CD14-positive monocyte (primary cell): Measurements from ENCODE around the gene COL25A1. TPM values are rescaled to one million over a fixed set of nuclear protein-coding genes. Genes with fewer than 3 reads are reported as not detected.

Source experiments
- DNase-seq, 3 donors: peaks; one replicate each; pipeline ENCODE4 v3.0.0-alpha.2; 2011 to 2022
- H2AFZ ChIP-seq: 2 replicates; pipeline ENCODE4 v1.6.0; 2012; ENCODE audit warnings: mild to moderate bottlenecking, low read depth, low read length, inconsistent platforms; ENCODE audit not compliant: insufficient read depth, poor library complexity, severe bottlenecking
- H3K27ac ChIP-seq, 2 donors: 1 replicate in 1 of 2; 2 replicates in 1 of 2; pipeline ENCODE4 v1.5.1; 2012 to 2013; ENCODE audit warnings: low read length in 2 of 2, control low read depth in 1 of 2, inconsistent platforms in 1 of 2, low read depth in 1 of 2, mild to moderate bottlenecking in 1 of 2
- H3K27me3 ChIP-seq, 2 donors: one replicate each; pipeline versions ENCODE4 v1.6.0 to v1.6.1; 2011 to 2013; ENCODE audit warnings: low read length in 2 of 2; ENCODE audit not compliant: control insufficient read depth in 2 of 2, insufficient read depth in 2 of 2
- H3K36me3 ChIP-seq, 2 donors: replicated peaks in 1 of 2; 1 replicate in 1 of 2; 2 replicates in 1 of 2; pipeline versions ENCODE4 v1.5.1 to v1.6.1; 2012 to 2013; ENCODE audit warnings: low read length in 2 of 2, control low read depth in 1 of 2, inconsistent platforms in 1 of 2, mild to moderate bottlenecking in 1 of 2; ENCODE audit not compliant: insufficient read depth in 2 of 2, control insufficient read depth in 1 of 2
- H3K4me1 ChIP-seq, 2 donors: 1 replicate in 1 of 2; 2 replicates in 1 of 2; pipeline versions ENCODE4 v1.5.1 to v1.6.1; 2012 to 2013; ENCODE audit warnings: low read length in 2 of 2, control low read depth in 1 of 2, inconsistent platforms in 1 of 2, mild to moderate bottlenecking in 1 of 2, moderate library complexity in 1 of 2; ENCODE audit not compliant: insufficient read depth in 2 of 2, control insufficient read depth in 1 of 2
- H3K4me2 ChIP-seq: replicated peaks from 2 replicates; pipeline ENCODE3; 2012; ENCODE audit warnings: low read length, moderate library complexity, mild to moderate bottlenecking; ENCODE audit not compliant: poor library complexity, severe bottlenecking; ENCODE audit errors: extremely low read depth
- H3K4me3 ChIP-seq, 3 experiments: fragments of 200-600 bp in 1 of 3; sonication (generic) in 1 of 3; replicated peaks in 1 of 3; 1 replicate in 2 of 3; 2 replicates in 1 of 3; pipeline ENCODE4 v1.5.1; 2011 to 2013; ENCODE audit warnings: low read length in 3 of 3, mild to moderate bottlenecking in 3 of 3, control low read depth in 2 of 3, low read depth in 2 of 3, inconsistent platforms in 1 of 3, moderate library complexity in 1 of 3
- H3K79me2 ChIP-seq: 2 replicates; pipeline ENCODE4 v1.6.0; 2012; ENCODE audit warnings: mild to moderate bottlenecking, control low read depth, inconsistent platforms, low read length, moderate library complexity; ENCODE audit not compliant: insufficient read depth
- H3K9ac ChIP-seq: 2 replicates; pipeline ENCODE4 v1.6.0; 2017; ENCODE audit warnings: low read length, mild to moderate bottlenecking; ENCODE audit not compliant: insufficient read depth, poor library complexity, severe bottlenecking
- H3K9me3 ChIP-seq, 2 donors: replicated peaks in 1 of 2; 1 replicate in 1 of 2; 2 replicates in 1 of 2; pipeline versions ENCODE4 v1.5.1 to v1.6.1; 2012 to 2013; ENCODE audit warnings: low read length in 2 of 2, control low read depth in 1 of 2; ENCODE audit not compliant: control insufficient read depth in 1 of 2, insufficient read depth in 1 of 2
- H4K20me1 ChIP-seq: 2 replicates; pipeline ENCODE4 v1.6.0; 2012; ENCODE audit warnings: mild to moderate bottlenecking, low read length, control low read depth, moderate library complexity; ENCODE audit not compliant: insufficient read depth
- H3K27ac Mint-ChIP-seq, 7 donors: one replicate each; pipeline ENCODE4 v1.8.0; 2020; ENCODE audit warnings: mild to moderate bottlenecking in 7 of 7, mixed read lengths in 7 of 7, moderate library complexity in 6 of 7, inconsistent platforms in 2 of 7
- H3K27me3 Mint-ChIP-seq, 3 donors: one replicate each; pipeline ENCODE4 v1.8.0; 2021 to 2022; ENCODE audit warnings: low read depth in 3 of 3, mild to moderate bottlenecking in 3 of 3, mixed read lengths in 3 of 3, moderate library complexity in 3 of 3, inconsistent platforms in 1 of 3
- H3K36me3 Mint-ChIP-seq, 2 donors: one replicate each; pipeline ENCODE4 v1.8.0; 2020; ENCODE audit warnings: mixed read lengths in 2 of 2, inconsistent platforms in 1 of 2, mild to moderate bottlenecking in 1 of 2
- H3K4me1 Mint-ChIP-seq: one replicate; pipeline ENCODE4 v1.8.0; 2020; ENCODE audit warnings: mild to moderate bottlenecking, mixed read lengths
- H3K4me3 Mint-ChIP-seq, 2 donors: one replicate each; pipeline ENCODE4 v1.8.0; 2020; ENCODE audit warnings: mild to moderate bottlenecking in 2 of 2, mixed read lengths in 2 of 2, moderate library complexity in 1 of 2
- H3K9me3 Mint-ChIP-seq, 7 donors: one replicate each; pipeline ENCODE4 v1.8.0; 2020 to 2022; ENCODE audit warnings: mixed read lengths in 7 of 7, mild to moderate bottlenecking in 6 of 7, moderate library complexity in 6 of 7, inconsistent platforms in 2 of 7
- CTCF ChIP-seq: fragments of 200-600 bp; IDR thresholded peaks from one replicate; pipeline ENCODE4 v1.8.0; 2022; ENCODE audit warnings: antibody characterized with exemption, mild to moderate bottlenecking
- WGBS: methylation state at CpG from one replicate; pipeline ENCODE4 v1.1.5; 2013; ENCODE audit warnings: missing lambda C conversion rate; ENCODE audit not compliant: insufficient coverage; 5-methylcytosine and 5-hydroxymethylcytosine counted together
- intact Hi-C, 2 donors: fragments of 100-400 bp; cut with micrococcal nuclease; formaldehyde crosslinking; loops; one replicate each; pipeline versions ENCODE4 v1.15.0 to v1.15.1; 2023
- polyA plus RNA-seq, 3 donors: library from polyadenylated mRNA; depleted of rRNA in 1 of 3; unstranded in 2 of 3; stranded (reverse) in 1 of 3; fragments of 300-500 nt in 2 of 3; fragments of >200 nt in 1 of 3; fragmentation: Illumina TruSeq in 2 of 3; gene quantifications; 1 replicate in 2 of 3; 2 replicates in 1 of 3; pipeline ENCODE4 v1.2.3, GENCODE V29; 2012 to 2021

COL25A1 gene
- polyA plus RNA-seq, 3 donors = not detected

GRCh38 chr4:109155084-109155483 lies 147.4 kb downstream of the COL25A1 start:
- TF ChIP-seq CTCF = no peak
- Mint-ChIP-seq H3K27me3 (peaks cover 0 to 2% (median 0%) of the 10 kb centered on the region in 3 donors), H3K27ac (no peak overlapping the region), H3K9me3 (no peaks in the 10 kb centered on the region), H3K4me1 (no peaks in the 10 kb centered on the region), H3K36me3 (no peaks in the 10 kb centered on the region), H3K4me3 (no peak overlapping the region)
- H3K36me3 ChIP-seq = no peaks in the 10 kb centered on the region
- no peak overlapping the region for H3K4me3 ChIP-seq
- WGBS = no CpG with 5 or more reads among the region's 2 CpGs
- H2AFZ ChIP-seq = no peak overlapping the region
- H3K4me1 ChIP-seq = no peaks in the 10 kb centered on the region
- H4K20me1 ChIP-seq = no peaks in the 10 kb centered on the region
- no peaks in the 10 kb centered on the region for H3K9me3 ChIP-seq
- no peak overlapping the region for H3K4me2 ChIP-seq
- H3K27me3 ChIP-seq = no peaks in the 10 kb centered on the region
- H3K79me2 ChIP-seq = no peaks in the 10 kb centered on the region
- intact Hi-C loops = no loop called here
- H3K27ac ChIP-seq = no peak overlapping the region
- H3K9ac ChIP-seq = no peak overlapping the region
- no peak for DNase-seq

GRCh38 chr4:109154424-109154823 lies 148.0 kb downstream of the COL25A1 start:
- intact Hi-C loops = no loop called here
- Histone ChIP-seq H3K27me3 (no peaks in the 10 kb centered on the region), H3K27ac (no peak overlapping the region), H2AFZ (no peak overlapping the region), H3K4me3 (no peak overlapping the region), H3K4me1 (no peaks in the 10 kb centered on the region), H3K36me3 (no peaks in the 10 kb centered on the region), H3K79me2 (no peaks in the 10 kb centered on the region), H3K9me3 (no peaks in the 10 kb centered on the region), H4K20me1 (no peaks in the 10 kb centered on the region), H3K4me2 (no peak overlapping the region), H3K9ac (no peak overlapping the region)
- Mint-ChIP-seq H3K4me3 (no peak overlapping the region), H3K36me3 (no peaks in the 10 kb centered on the region), H3K27me3 (peaks cover 0 to 2% (median 0%) of the 10 kb centered on the region in 3 donors), H3K4me1 (no peaks in the 10 kb centered on the region), H3K27ac (no peak overlapping the region), H3K9me3 (no peaks in the 10 kb centered on the region)
- TF ChIP-seq CTCF = no peak
- no peak for DNase-seq
- no CpG with 5 or more reads among the region's 4 CpGs for WGBS
